ENCODE results near the gene CREB3L2. TPM values are rescaled to one million over a fixed set of nuclear protein-coding genes. Genes with fewer than 3 reads are reported as not detected.

CREB3L2 gene
- total and polyA plus RNA-seq, 10 of the 15 experiments (the other 5 are each of a cell fraction or from before 2014, with no cell fraction given): 6.4 to 67.1 (median 26.2) TPM

GRCh38 chr7:137895301-137896221, 106.3 kb downstream of the CREB3L2 start:
- ChIA-PET RAD21 (ENCODE audit: unreplicated experiment) (interaction anchor here (0.6 to 7.3 kb wide), 40 partner anchors 11 to 583 kb away, joined by 3 to 71 read pairs (median 4); partner anchors contain the start of gene CREB3L2), CTCF (interaction anchor here (0.7 to 11.5 kb wide), 22 partner anchors 11 to 290 kb away, joined by 3 to 137 read pairs (median 4); partner anchors contain the start of gene CREB3L2), SMC1A (ENCODE audit: uncharacterized antibody, unreplicated experiment) (interaction anchor here (0.5 to 5.9 kb wide), 51 partner anchors 9 to 768 kb away, joined by 3 to 148 read pairs (median 4); no protein-coding TSS in a partner anchor), POLR2A (interaction anchor here (0.6 to 3.1 kb wide), 16 partner anchors 22 to 242 kb away, joined by 3 to 12 read pairs (median 4); no protein-coding TSS in a partner anchor)
- no peaks in the 10 kb centered on the region for H3K27me3 ChIP-seq (replicated peaks in 1 of 2; ENCODE audit: control insufficient read depth in 2 of 2, insufficient read depth in 2 of 2, low read length in 1 of 2)
- H3K4me3 ChIP-seq: peak overlapping the region; percentile 13; the same call in 1 of the 2 replicates
- peaks cover 36% of the 10 kb centered on the region for H3K4me1 ChIP-seq (ENCODE audit: control insufficient read depth, insufficient read depth, low read length)
- WGBS (ENCODE audit: insufficient coverage, insufficient replicate concordance, low lambda C conversion rate, missing lambda C conversion rate): 3% methylated on average over 8 of the region's 8 CpGs
- intact Hi-C loops (cut with micrococcal nuclease; ENCODE audit: unreplicated experiment): loop anchor here (1.0 to 5.0 kb wide), 3 partner anchors 49 to 143 kb away; partner anchors contain the start of gene DGKI
- ATAC-seq: peak; percentile 84
- in situ Hi-C loops (cut with MboI): loop anchor here (5.0 kb wide), 2 partner anchors 238 to 283 kb away; no protein-coding TSS in a partner anchor
- FAIRE-seq: peak; percentile 84
- H2AFZ ChIP-seq (ENCODE audit: control insufficient read depth, low read depth, low read length): no peak overlapping the region
- H3K79me2 ChIP-seq (ENCODE audit: control insufficient read depth, insufficient read depth, low read length): no peaks in the 10 kb centered on the region
- peak; percentile 72 for DNase-seq (ENCODE audit: low read depth, low spot score)
- H3K27ac ChIP-seq (ENCODE audit: control insufficient read depth, insufficient read depth): peak overlapping the region; percentile 91
- H3K9ac ChIP-seq (ENCODE audit: control insufficient read depth, insufficient read depth, low read length): peak overlapping the region; percentile 22; the same call in 1 of the 2 replicates
- H3K9me3 ChIP-seq (replicated peaks; ENCODE audit: control insufficient read depth, insufficient read depth, low read length): peaks cover 6% of the 10 kb centered on the region; the same call in 2 of the 3 replicates
- no peaks in the 10 kb centered on the region for H4K20me1 ChIP-seq (ENCODE audit: control insufficient read depth, insufficient read depth)
- peak overlapping the region; percentile 83 for H3K4me2 ChIP-seq (ENCODE audit: control insufficient read depth, insufficient read depth)
- BruUV-seq (replicated peaks): no TSS peak
- peaks cover 5 to 40% of the 10 kb centered on the region in 2 experiments for H3K36me3 ChIP-seq (ENCODE audit: control insufficient read depth in 2 of 2, insufficient read depth in 2 of 2, low read length in 1 of 2)
- TF ChIP-seq ZBED1 (IDR thresholded peaks at IDR 0.05; ENCODE audit: borderline replicate concordance) (peak; percentile 28; the same call in 1 of the 2 replicates), DPF2 (IDR thresholded peaks at IDR 0.05) (peak; percentile 56), BCL3 (IDR thresholded peaks at IDR 0.05; ENCODE audit: borderline replicate concordance, insufficient read depth, low read depth, low read length, poor library complexity, severe bottlenecking) (peak; percentile 61), SPI1 (IDR thresholded peaks at IDR 0.05; ENCODE audit: borderline replicate concordance, insufficient read depth, low read depth, low read length) (peak; percentile 52; the same call in 1 of the 2 replicates), CREM (IDR thresholded peaks at IDR 0.05; ENCODE audit: low read depth) (peak; percentile 66; the same call in 1 of the 2 replicates), KDM1A (IDR thresholded peaks at IDR 0.05; ENCODE audit: borderline replicate concordance) (no peak), MTA3 (IDR thresholded peaks at IDR 0.05; ENCODE audit: borderline replicate concordance, low read length) (peak; percentile 94), BCL11A (IDR thresholded peaks at IDR 0.05; ENCODE audit: low read depth, low read length) (peak; percentile 66), IRF4 (IDR thresholded peaks at IDR 0.05; ENCODE audit: low read depth, low read length) (peak; percentile 74), EED (IDR thresholded peaks at IDR 0.05; ENCODE audit: low read depth) (peak; percentile 86), MEF2B (IDR thresholded peaks at IDR 0.05; ENCODE audit: partially characterized antibody, poor library complexity, severe bottlenecking) (peak; percentile 92), BHLHE40 (IDR thresholded peaks at IDR 0.05; ENCODE audit: borderline replicate concordance in 1 of 2, low read depth in 2 of 2, low read length in 1 of 2) (peak; percentile 6 to 32; a peak in 1 of 4 replicates), GATAD2B (conservative IDR thresholded peaks at IDR 0.05; ENCODE audit: low read depth) (peak; percentile 68; the same call in 1 of the 2 replicates), EP300 (IDR thresholded peaks at IDR 0.05; ENCODE audit: borderline replicate concordance in 1 of 2, control insufficient read depth in 1 of 2, low read depth in 2 of 2, low read length in 2 of 2) (peak; percentile 59 to 76; a peak in 1 of 4 replicates), RELB (IDR thresholded peaks at IDR 0.05; ENCODE audit: low read depth) (peak; percentile 80; the same call in 1 of the 2 replicates)

Measured in GM12878 (cell line).